ENCODE data around the gene FBH1. TPM values are rescaled to one million over a fixed set of nuclear protein-coding genes. Genes with fewer than 3 reads are reported as not detected.

Gene FBH1
- total RNA-seq, 2 donors from 2014 or later = 30.9 to 63.6 TPM

DNA sequence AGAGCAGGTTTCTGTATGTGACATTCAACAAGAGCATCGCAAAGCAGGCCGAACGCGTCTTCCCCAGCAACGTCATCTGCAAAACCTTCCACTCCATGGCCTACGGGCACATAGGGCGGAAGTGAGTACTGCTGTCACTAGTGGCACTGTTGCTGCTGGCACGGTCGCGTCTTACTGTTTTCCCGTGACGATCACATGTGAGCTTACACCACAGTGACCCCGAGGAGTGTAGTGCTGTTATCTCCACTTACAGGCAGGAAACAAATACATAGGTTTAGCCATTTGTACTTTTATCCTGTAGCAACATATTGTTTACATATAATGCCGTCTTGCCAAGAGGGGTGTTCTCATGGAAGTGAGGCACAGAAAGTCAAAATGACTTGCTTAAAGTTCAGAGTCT lies 25.4 kb downstream of the FBH1 start:
- intact Hi-C loops (cut with DNase I) = no loop called here
- DNase-seq (no peak), ATAC-seq (no peak)
- no peaks in the 10 kb centered on the region for H3K9me3 ChIP-seq
- H3K4me1 ChIP-seq = no peaks in the 10 kb centered on the region
- TF ChIP-seq, protein P1, sequence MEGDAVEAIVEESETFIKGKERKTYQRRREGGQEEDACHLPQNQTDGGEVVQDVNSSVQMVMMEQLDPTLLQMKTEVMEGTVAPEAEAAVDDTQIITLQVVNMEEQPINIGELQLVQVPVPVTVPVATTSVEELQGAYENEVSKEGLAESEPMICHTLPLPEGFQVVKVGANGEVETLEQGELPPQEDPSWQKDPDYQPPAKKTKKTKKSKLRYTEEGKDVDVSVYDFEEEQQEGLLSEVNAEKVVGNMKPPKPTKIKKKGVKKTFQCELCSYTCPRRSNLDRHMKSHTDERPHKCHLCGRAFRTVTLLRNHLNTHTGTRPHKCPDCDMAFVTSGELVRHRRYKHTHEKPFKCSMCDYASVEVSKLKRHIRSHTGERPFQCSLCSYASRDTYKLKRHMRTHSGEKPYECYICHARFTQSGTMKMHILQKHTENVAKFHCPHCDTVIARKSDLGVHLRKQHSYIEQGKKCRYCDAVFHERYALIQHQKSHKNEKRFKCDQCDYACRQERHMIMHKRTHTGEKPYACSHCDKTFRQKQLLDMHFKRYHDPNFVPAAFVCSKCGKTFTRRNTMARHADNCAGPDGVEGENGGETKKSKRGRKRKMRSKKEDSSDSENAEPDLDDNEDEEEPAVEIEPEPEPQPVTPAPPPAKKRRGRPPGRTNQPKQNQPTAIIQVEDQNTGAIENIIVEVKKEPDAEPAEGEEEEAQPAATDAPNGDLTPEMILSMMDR (IDR thresholded peaks at IDR 0.05) = no peak
- TF ChIP-seq POLR2A (IDR thresholded peaks at IDR 0.05) = no peak
- peaks cover 21 to 56% of the 10 kb centered on the region in 2 donors for H3K36me3 ChIP-seq (replicated peaks in 1 of 2; ENCODE audit: insufficient read depth in 1 of 2, low read depth in 2 of 2)
- H3K4me3 ChIP-seq = no peak overlapping the region
- no peaks in the 10 kb centered on the region for H3K27me3 ChIP-seq
- WGBS, 2 donors = 94 to 96% methylated on average over 14 of the region's 14 CpGs
- no peak overlapping the region for H3K27ac ChIP-seq

DNA sequence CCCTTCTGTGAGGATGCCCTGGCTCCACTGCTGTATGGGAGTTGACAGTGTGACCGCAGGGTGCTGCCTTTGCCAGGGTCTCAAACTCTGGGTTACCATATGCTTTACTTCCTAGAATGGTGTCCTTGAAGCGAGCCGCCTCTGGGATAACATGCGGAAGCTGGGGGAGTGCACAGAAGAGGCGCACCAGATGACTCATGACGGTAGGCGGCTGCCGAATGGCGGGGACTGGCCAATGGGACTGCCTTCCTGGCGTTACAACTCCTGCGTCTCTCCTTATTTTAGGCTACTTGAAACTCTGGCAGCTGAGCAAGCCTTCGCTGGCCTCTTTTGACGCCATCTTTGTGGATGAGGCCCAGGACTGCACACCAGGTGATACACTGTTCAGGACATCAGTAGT lies 27.3 kb downstream of the FBH1 start:
- TF ChIP-seq POLR2A (IDR thresholded peaks at IDR 0.05) = no peak
- TF ChIP-seq, protein P1 (IDR thresholded peaks at IDR 0.05) = no peak
- no peak overlapping the region for H3K4me3 ChIP-seq
- intact Hi-C loops (cut with DNase I) = no loop called here
- ATAC-seq = no peak
- H3K4me1 ChIP-seq = no peaks in the 10 kb centered on the region
- 96 to 97% methylated on average over 13 of the region's 13 CpGs for WGBS, 2 donors
- no peaks in the 10 kb centered on the region for H3K27me3 ChIP-seq
- DNase-seq = no peak
- H3K36me3 ChIP-seq (replicated peaks in 1 of 2; ENCODE audit: insufficient read depth in 1 of 2, low read depth in 2 of 2) = peaks cover 12 to 49% of the 10 kb centered on the region in 2 donors
- H3K27ac ChIP-seq = no peak overlapping the region
- no peaks in the 10 kb centered on the region for H3K9me3 ChIP-seq

DNA sequence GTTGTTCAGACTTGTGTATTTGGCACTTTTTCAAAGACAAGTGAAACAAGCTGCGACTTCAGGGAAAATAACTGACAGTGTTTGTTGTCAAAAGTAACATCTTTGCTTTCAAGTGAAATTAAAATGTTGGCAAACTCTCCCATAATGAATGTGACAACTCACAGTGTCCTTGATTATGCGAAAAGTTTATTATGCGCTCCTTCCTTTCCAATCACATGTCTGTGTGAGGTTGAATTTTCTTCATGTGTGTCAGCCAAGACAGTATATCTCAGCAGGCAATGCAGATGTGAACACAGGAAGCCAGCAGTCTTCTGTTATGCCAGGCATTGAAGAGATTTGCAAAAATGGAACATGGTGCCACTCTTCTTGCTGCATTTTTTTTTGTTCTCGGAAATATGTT lies 28.7 kb downstream of the FBH1 start:
- Histone ChIP-seq H3K4me1 (no peaks in the 10 kb centered on the region), H3K4me3 (no peak overlapping the region), H3K36me3 (replicated peaks in 1 of 2; ENCODE audit: insufficient read depth in 1 of 2, low read depth in 2 of 2) (peaks cover 12 to 51% of the 10 kb centered on the region in 2 donors), H3K9me3 (no peaks in the 10 kb centered on the region), H3K27ac (no peak overlapping the region), H3K27me3 (no peaks in the 10 kb centered on the region)
- DNase-seq (no peak), ATAC-seq (no peak)
- WGBS, 2 donors = 94 to 96% methylated on average over 4 of the region's 4 CpGs
- intact Hi-C loops (cut with DNase I) = no loop called here
- TF ChIP-seq, protein P1 (IDR thresholded peaks at IDR 0.05) = no peak
- TF ChIP-seq POLR2A (IDR thresholded peaks at IDR 0.05) = no peak

DNA sequence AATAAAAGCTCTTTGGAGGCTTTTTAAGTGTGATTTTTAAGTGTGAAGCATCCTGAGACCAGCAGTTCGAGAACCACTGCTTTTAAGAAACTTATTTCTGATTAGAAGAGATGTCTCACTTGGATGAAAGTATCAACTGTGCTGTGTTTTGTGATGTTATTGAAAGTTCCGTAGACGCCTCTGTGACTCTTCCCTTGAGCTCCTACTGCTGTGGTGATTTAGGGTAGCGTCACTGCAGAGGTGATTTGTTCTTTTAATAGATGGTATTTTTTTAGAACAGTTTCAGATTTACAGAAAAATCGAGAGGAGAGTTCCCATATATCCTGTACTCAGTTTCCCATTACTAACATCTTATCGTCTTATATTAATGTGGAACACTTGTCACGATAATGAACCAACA lies 29.5 kb downstream of the FBH1 start:
- no peaks in the 10 kb centered on the region for H3K27me3 ChIP-seq
- intact Hi-C loops (cut with DNase I) = no loop called here
- H3K27ac ChIP-seq = no peak overlapping the region
- 95% methylated on average over 7 of the region's 7 CpGs for WGBS, 2 donors
- DNase-seq = no peak
- peaks cover 6 to 58% of the 10 kb centered on the region in 2 donors for H3K36me3 ChIP-seq (replicated peaks in 1 of 2; ENCODE audit: insufficient read depth in 1 of 2, low read depth in 2 of 2)
- H3K9me3 ChIP-seq = no peaks in the 10 kb centered on the region
- TF ChIP-seq POLR2A (IDR thresholded peaks at IDR 0.05) = no peak
- TF ChIP-seq, protein P1 (IDR thresholded peaks at IDR 0.05) = no peak
- no peak overlapping the region for H3K4me3 ChIP-seq
- no peak for ATAC-seq
- H3K4me1 ChIP-seq = no peaks in the 10 kb centered on the region

DNA sequence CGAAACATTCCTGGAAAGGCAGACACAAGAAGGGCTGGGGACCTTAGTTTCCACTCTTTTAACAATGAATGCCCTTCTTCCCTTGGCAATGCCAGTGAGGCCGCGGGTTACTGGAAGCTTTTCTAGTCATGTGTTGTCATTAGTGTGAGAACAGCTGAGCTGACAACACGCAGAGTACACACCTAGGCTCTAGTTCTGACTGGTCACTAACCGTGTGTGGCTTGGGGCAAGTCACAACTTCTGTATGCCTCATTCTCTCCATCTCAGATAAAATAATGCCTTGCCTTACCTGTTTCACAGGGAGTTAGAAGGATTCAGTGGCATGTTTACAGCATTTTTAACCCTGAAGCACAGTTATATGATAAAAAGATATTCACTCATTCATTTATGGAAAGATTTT lies 31.7 kb downstream of the FBH1 start:
- Histone ChIP-seq H3K27me3 (no peaks in the 10 kb centered on the region), H3K4me3 (no peak overlapping the region), H3K36me3 (replicated peaks in 1 of 2; ENCODE audit: insufficient read depth in 1 of 2, low read depth in 2 of 2) (peaks cover 6 to 53% of the 10 kb centered on the region in 2 donors), H3K4me1 (no peaks in the 10 kb centered on the region), H3K9me3 (no peaks in the 10 kb centered on the region), H3K27ac (no peak overlapping the region)
- DNase-seq (no peak), ATAC-seq (no peak)
- WGBS, 2 donors = 90 to 92% methylated on average over 5 of the region's 5 CpGs
- TF ChIP-seq, protein P1 (IDR thresholded peaks at IDR 0.05) = no peak
- no peak for TF ChIP-seq POLR2A (IDR thresholded peaks at IDR 0.05)
- intact Hi-C loops (cut with DNase I) = no loop called here

Data from body of pancreas (tissue), 4 donors.